ENCODE data around the gene SEC23B.

DNA sequence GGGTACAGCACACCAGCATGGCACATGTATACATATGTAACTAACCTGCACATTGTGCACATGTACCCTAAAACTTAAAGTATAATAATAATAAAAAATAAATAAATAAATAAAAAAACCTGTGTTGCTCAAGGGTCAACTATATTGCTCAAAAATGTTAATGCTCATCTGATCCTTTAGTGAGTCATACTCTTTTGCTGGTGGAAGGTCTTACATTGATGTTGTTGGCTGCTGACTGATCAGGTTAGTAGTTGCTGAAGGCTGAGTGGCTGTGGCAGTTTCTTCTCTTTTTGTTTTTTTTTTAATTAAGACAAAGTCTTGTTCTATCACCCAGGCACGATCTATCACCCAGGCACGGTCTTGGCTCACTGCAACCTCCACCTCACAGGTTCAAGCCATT is 29.9 kb downstream of the SEC23B start:
- TF ChIP-seq, protein P1, sequence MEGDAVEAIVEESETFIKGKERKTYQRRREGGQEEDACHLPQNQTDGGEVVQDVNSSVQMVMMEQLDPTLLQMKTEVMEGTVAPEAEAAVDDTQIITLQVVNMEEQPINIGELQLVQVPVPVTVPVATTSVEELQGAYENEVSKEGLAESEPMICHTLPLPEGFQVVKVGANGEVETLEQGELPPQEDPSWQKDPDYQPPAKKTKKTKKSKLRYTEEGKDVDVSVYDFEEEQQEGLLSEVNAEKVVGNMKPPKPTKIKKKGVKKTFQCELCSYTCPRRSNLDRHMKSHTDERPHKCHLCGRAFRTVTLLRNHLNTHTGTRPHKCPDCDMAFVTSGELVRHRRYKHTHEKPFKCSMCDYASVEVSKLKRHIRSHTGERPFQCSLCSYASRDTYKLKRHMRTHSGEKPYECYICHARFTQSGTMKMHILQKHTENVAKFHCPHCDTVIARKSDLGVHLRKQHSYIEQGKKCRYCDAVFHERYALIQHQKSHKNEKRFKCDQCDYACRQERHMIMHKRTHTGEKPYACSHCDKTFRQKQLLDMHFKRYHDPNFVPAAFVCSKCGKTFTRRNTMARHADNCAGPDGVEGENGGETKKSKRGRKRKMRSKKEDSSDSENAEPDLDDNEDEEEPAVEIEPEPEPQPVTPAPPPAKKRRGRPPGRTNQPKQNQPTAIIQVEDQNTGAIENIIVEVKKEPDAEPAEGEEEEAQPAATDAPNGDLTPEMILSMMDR (optimal IDR thresholded peaks at IDR 0.05 in 1 of 3, IDR thresholded peaks at IDR 0.05 in 1 of 3, conservative IDR thresholded peaks at IDR 0.05 in 1 of 3; ENCODE audit: extremely low read depth in 1 of 3, insufficient read depth in 2 of 3, low read length in 3 of 3): no peak
- TF ChIP-seq EZH2 (IDR thresholded peaks at IDR 0.05; ENCODE audit: low read length): no peak

All from keratinocyte (primary cell).